VCaP (cell line): ENCODE data around the gene POLA2.
A peak's percentile ranks its signal among the peaks of the same experiment; 100 is the strongest.

Experiments
- H3K27ac ChIP-seq: fragments of 450-650 bp; 2 replicates; pipeline ENCODE4 v1.5.1; 2017
- TF ChIP-seq, protein P1 (sequence below): fragments of 450-650 bp; conservative IDR thresholded peaks from 2 replicates; pipeline ENCODE4 v1.5.1; 2017; ENCODE audit warnings: mild to moderate bottlenecking, moderate library complexity

The POLA2 gene

DNA sequence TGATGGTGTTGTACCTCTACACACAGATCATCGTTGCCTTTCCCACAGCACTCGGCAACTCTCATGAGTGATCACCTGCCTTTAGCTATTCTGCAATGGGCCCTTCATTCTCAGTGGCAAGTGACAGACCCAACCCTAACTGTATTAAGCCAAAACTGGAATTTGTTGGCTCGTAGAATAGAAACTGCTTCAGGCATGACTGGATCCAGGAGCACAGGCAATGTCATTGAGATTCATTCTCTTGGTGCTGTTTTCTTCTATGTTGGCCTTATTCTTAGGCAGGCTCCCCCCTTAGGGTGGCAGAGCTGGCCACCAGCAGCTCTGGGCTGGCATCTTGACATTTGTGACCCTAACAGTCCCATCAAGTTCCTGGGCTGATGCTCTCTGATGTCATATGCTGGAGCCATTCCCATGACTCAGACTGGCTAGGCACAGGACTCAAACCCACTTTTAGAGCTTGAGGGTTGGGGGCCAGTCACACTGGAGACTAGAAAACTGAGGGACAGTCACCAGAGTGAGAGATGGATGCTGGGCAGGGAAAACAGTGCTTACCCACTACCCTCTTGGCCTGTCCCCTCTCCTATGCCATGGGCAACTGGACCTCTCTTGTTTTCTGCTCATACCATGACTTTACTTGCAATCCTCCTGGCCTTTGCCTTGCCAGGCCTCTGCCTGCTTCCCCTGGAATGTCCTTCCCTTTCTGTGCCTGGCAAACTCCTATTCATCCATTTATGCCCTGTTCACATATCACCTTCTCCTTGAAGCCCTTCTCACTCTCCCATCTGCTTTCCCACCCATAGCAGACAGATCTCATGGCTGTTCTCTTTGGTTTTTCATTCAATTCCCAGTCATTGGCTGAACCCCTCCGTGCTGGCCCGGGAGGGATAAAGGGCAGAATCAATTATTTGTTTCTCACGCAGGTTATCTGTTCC, 45.8 kb downstream of the POLA2 start:
- peak overlapping the region; percentile 82; the same call in 1 of the 2 replicates for H3K27ac ChIP-seq
- TF ChIP-seq, protein P1, sequence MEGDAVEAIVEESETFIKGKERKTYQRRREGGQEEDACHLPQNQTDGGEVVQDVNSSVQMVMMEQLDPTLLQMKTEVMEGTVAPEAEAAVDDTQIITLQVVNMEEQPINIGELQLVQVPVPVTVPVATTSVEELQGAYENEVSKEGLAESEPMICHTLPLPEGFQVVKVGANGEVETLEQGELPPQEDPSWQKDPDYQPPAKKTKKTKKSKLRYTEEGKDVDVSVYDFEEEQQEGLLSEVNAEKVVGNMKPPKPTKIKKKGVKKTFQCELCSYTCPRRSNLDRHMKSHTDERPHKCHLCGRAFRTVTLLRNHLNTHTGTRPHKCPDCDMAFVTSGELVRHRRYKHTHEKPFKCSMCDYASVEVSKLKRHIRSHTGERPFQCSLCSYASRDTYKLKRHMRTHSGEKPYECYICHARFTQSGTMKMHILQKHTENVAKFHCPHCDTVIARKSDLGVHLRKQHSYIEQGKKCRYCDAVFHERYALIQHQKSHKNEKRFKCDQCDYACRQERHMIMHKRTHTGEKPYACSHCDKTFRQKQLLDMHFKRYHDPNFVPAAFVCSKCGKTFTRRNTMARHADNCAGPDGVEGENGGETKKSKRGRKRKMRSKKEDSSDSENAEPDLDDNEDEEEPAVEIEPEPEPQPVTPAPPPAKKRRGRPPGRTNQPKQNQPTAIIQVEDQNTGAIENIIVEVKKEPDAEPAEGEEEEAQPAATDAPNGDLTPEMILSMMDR: no peak

DNA sequence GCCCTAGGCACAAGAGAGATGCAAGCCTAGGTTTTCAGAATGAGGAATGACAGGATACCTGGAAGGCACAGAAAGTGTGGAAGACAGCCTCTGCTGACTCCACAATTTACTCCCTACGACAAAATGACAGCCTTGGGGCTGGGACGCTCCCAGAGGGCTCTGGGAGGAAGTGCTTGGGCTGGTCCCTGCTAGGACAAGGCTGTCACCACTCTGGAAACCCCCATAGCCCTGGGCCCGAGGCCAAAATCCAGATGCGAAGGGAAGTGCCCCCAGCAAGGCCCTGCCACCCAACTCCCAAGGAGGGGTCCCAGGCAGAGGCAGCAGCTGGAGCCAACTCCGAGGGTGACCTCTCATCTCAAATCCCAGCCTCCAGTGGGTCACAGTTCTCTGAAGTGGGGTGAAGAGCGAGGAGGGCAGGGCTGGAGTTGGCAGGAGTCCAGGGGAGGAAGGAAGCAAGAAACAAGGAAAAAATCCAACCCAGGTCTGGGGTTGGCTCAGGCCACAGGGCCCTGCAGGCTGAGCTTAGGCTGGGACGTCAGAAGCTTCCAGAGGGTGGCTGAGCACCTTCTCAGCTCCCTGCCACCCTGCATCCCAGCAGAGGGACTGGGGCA, 46.6 kb downstream of the POLA2 start:
- TF ChIP-seq, protein P1: no peak
- H3K27ac ChIP-seq: peak overlapping the region; percentile 47; the same call in 1 of the 2 replicates

DNA sequence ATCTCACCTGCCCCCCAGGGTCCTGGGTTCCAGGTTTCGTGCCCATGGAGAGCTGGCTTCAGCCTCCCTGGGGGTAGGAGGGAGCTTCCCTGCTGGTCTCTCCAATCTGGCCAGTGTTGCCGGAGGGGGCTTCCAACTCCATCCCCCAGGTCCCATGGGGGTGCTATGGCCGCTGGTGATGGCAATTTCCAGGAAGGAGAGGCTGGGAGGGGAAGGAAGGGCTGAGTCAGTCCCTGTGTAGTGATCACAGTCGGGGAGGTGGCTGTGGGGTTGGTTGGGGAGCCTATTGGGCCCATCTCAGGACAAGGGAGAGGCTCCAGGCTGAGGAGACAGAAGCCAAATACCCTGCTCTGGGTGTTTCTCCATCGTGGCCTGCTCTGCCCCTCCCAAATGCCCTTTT, 47.2 kb downstream of the POLA2 start:
- TF ChIP-seq, protein P1: no peak
- H3K27ac ChIP-seq: peak overlapping the region; percentile 47; the same call in 1 of the 2 replicates

DNA sequence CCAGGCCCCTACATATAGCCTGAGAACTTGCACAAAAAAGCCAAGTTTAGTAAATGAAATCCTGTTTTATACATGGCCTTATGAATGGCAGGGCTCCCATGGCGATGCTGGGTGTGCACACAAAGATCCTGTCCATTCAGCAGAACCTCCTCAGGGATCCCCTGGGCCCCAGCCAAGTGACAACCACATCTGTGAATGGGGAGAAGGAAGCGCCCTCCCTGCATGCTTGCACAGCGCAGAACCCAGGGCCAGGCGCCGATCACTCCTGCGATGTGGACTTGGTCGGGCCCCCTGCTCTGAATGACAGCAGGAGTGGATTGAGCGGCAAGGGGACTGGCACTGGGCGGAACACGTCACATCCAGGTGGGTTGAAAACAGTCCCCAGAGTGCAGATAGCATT, 48.5 kb downstream of the POLA2 start:
- TF ChIP-seq, protein P1: no peak
- no peak overlapping the region; the same call in 1 of the 2 replicates for H3K27ac ChIP-seq

DNA sequence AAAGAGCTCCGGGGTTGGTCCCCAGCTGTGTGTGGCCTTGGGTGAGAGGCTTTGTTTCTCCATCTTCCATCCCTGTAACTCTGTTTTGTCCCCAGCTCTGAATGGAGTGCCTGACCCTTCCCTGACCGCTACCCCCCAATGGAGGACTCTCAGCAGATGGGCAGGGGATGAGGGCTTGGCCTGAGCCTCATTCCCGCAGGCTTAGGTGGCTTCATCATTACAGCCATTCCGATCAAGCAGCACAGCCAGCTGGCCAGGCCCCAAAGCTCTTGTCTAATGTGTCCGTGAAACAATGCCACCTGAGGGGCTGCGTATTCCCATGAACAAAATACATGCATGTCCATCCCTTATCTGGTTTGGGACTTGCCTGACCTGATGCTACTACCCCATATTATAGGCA, 49.0 kb downstream of the POLA2 start:
- TF ChIP-seq, protein P1: no peak
- H3K27ac ChIP-seq: no peak overlapping the region; the same call in 1 of the 2 replicates

DNA sequence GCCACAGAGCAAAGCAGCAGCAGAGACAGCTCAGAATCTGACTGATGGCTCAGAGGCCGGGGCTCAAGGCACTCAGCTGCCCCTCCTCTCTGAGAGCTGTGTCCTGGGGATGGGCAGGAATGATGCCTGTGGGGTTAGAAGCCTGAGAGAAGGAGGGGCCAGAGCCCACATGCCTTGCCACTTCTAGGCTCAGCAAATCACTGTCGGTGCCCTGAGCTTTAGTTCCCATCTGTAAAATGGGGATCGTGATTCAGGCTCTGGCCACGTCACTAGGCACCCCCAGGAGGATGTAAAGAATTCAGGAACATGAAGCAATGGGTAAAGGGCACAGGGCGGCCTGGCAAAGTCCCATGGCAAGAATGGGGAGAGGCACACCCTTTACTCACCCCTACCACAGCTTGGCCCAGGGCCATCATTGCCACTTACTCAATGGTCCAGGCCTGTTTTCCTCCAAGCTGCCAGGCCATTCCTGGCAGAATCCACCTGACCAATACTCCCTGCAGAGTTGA, 49.5 kb downstream of the POLA2 start:
- TF ChIP-seq, protein P1: no peak
- H3K27ac ChIP-seq: no peak overlapping the region; the same call in 1 of the 2 replicates

DNA sequence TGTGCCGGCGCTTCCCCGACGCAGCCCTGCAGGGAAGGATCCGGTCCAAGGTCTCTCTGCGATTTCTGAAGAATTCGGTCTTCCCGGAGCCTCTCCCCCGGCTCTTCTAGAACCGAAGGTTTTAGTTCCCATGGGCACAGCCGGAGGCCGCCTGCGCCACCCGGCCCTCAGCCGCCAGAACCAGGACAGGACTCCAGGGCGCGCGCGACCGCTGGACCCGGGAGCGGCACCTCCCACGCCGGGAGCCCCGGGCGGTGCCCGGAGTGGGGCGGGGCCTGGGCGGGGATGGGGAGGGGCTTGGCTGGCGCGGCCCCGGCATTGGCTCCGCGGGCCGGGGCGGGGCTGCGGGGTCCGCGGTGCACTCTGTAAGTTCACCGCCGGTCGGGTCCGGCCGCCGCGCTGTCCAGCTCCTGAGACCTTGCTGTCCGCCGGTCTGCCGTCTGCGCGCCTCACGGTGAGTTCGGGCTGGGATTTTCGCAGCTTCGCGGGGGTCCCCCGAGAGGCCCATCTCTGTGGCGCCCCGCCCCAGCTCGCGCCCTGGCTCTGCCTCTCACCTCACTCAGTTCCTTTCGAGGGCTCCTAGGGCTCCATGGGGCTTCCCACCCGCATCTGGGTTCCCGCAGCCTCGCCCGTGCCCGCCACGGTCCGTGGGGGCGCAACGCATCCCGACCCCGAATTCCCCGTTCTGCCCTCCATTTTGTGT, 52.9 kb downstream of the POLA2 start, which contains the start of gene CDC42EP2:
TSS of gene CDC42EP2 (plus strand) at position 366 of the 703 bp plus-strand sequence. CDS start 6,033 bp downstream, outside the sequence.
- H3K27ac ChIP-seq: peak within 1 kb of the TSS; percentile 98
- TF ChIP-seq, protein P1: no peak
